Panc1 (cell line): Measurements from ENCODE around the gene ANKRD22.

ENCODE experiments used
- POLR2AphosphoS5 ChIP-seq: IDR thresholded peaks from 2 replicates; pipeline ENCODE4 v1.6.1; 2012; ENCODE audit warnings: mild to moderate bottlenecking, low read depth, low read length, moderate library complexity
- SIN3A ChIP-seq: IDR thresholded peaks from 2 replicates; pipeline ENCODE4 v1.6.1; 2012; ENCODE audit warnings: low read depth, mild to moderate bottlenecking, low read length, moderate library complexity, borderline replicate concordance; ENCODE audit not compliant: insufficient read depth
- TF ChIP-seq, protein P1 (sequence below), 2 experiments: IDR thresholded peaks; 2 replicates each; pipeline ENCODE4 v1.6.1; 2011 to 2012; ENCODE audit warnings: low read depth in 2 of 2, control low read depth in 1 of 2, low read length in 1 of 2, mild to moderate bottlenecking in 1 of 2, moderate library complexity in 1 of 2; ENCODE audit not compliant: insufficient read depth in 1 of 2
- TF ChIP-seq, protein P2 (sequence below): fragments of 450-650 bp; IDR thresholded peaks from 2 replicates; pipeline ENCODE4 v1.5.1; 2017; ENCODE audit warnings: mild to moderate bottlenecking

DNA sequence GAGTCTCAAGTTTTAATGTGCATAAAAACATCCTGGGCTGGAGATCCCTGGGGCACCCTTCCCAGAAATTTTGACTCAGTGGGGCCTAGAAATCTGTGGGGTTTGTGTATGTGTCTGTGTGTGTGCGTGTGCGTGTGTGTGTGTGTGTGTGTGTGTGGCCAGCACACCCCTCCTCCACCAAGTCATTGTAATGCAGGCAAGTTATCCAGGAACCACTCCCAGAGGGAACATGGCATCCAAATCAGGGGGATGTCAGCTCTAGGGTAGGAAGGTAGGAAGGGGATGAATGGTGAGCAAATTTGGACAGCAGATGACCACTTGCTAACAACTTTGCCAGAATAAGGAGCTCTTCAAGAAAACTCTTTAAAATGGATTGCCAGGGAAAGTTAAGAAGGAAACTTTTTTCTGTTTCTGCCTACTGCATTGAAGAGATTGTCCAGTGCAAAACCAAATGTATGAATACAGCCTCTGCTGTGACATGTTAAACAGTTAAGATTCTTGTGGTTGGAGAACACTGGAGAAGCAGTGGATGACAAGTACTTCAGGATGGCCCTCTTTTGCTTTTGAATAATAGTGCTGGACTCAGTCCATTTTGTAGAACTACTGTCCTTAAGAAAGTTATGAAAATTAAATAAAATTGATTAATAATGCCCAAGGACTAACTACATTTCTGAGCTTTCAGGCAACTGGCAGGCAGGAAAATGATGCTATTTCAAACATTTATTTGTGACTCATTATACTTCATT, 40.8 kb upstream of the ANKRD22 start:
- TF ChIP-seq, protein P1, sequence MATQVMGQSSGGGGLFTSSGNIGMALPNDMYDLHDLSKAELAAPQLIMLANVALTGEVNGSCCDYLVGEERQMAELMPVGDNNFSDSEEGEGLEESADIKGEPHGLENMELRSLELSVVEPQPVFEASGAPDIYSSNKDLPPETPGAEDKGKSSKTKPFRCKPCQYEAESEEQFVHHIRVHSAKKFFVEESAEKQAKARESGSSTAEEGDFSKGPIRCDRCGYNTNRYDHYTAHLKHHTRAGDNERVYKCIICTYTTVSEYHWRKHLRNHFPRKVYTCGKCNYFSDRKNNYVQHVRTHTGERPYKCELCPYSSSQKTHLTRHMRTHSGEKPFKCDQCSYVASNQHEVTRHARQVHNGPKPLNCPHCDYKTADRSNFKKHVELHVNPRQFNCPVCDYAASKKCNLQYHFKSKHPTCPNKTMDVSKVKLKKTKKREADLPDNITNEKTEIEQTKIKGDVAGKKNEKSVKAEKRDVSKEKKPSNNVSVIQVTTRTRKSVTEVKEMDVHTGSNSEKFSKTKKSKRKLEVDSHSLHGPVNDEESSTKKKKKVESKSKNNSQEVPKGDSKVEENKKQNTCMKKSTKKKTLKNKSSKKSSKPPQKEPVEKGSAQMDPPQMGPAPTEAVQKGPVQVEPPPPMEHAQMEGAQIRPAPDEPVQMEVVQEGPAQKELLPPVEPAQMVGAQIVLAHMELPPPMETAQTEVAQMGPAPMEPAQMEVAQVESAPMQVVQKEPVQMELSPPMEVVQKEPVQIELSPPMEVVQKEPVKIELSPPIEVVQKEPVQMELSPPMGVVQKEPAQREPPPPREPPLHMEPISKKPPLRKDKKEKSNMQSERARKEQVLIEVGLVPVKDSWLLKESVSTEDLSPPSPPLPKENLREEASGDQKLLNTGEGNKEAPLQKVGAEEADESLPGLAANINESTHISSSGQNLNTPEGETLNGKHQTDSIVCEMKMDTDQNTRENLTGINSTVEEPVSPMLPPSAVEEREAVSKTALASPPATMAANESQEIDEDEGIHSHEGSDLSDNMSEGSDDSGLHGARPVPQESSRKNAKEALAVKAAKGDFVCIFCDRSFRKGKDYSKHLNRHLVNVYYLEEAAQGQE (IDR thresholded peaks at IDR 0.05; ENCODE audit: insufficient read depth in 1 of 2, low read depth in 2 of 2, low read length in 1 of 2): no peak
- TF ChIP-seq, protein P2, sequence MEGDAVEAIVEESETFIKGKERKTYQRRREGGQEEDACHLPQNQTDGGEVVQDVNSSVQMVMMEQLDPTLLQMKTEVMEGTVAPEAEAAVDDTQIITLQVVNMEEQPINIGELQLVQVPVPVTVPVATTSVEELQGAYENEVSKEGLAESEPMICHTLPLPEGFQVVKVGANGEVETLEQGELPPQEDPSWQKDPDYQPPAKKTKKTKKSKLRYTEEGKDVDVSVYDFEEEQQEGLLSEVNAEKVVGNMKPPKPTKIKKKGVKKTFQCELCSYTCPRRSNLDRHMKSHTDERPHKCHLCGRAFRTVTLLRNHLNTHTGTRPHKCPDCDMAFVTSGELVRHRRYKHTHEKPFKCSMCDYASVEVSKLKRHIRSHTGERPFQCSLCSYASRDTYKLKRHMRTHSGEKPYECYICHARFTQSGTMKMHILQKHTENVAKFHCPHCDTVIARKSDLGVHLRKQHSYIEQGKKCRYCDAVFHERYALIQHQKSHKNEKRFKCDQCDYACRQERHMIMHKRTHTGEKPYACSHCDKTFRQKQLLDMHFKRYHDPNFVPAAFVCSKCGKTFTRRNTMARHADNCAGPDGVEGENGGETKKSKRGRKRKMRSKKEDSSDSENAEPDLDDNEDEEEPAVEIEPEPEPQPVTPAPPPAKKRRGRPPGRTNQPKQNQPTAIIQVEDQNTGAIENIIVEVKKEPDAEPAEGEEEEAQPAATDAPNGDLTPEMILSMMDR: no peak
- no peak for TF ChIP-seq POLR2AphosphoS5
- TF ChIP-seq SIN3A: no peak
